Measurements from ENCODE around the gene HSPG2. TPM values are rescaled to one million over a fixed set of nuclear protein-coding genes. Genes with fewer than 3 reads are reported as not detected.

HSPG2 gene
- total and polyA plus RNA-seq, 2 experiments from 2014 or later: 72.4 to 81.2 TPM

- WGBS (ENCODE audit: low lambda C conversion rate, missing lambda C conversion rate): 89% methylated on average over 15 of the region's 15 CpGs
- H3K27ac ChIP-seq: no peak overlapping the region
- H3K36me3 ChIP-seq (replicated peaks; ENCODE audit: insufficient read depth, low read depth): no peaks in the 10 kb centered on the region
- H3K4me3 ChIP-seq: no peak overlapping the region
- H3K9me3 ChIP-seq (ENCODE audit: low read depth): no peaks in the 10 kb centered on the region
- no peaks in the 10 kb centered on the region for H4K20me1 ChIP-seq (ENCODE audit: insufficient read depth, poor library complexity, severe bottlenecking)
- DNase-seq (ENCODE audit: low spot score): no peak
- no peaks in the 10 kb centered on the region for H3K79me2 ChIP-seq
- no peak overlapping the region for H3K4me2 ChIP-seq
- H3K27me3 ChIP-seq: no peaks in the 10 kb centered on the region
- H2AFZ ChIP-seq: no peak overlapping the region
- TF ChIP-seq CTCF (IDR thresholded peaks at IDR 0.05; ENCODE audit: poor library complexity): no peak
- TF ChIP-seq EZH2phosphoT487 (IDR thresholded peaks at IDR 0.05; ENCODE audit: low read depth, severe bottlenecking, unreplicated experiment): no peak
- no peak for TF ChIP-seq EZH2 (IDR thresholded peaks at IDR 0.05; ENCODE audit: borderline replicate concordance)
- no peaks in the 10 kb centered on the region for H3K9me2 ChIP-seq (replicated peaks; ENCODE audit: insufficient read depth)
- H3K4me1 ChIP-seq (ENCODE audit: insufficient read depth): no peaks in the 10 kb centered on the region
Measured at GRCh38 chr1:21966247-21967000, 29.3 kb upstream of the HSPG2 start.

- Histone ChIP-seq H2AFZ (no peak overlapping the region), H3K27me3 (no peaks in the 10 kb centered on the region), H3K4me3 (no peak overlapping the region), H4K20me1 (ENCODE audit: insufficient read depth, poor library complexity, severe bottlenecking) (no peaks in the 10 kb centered on the region), H3K4me2 (no peak overlapping the region), H3K9me3 (ENCODE audit: low read depth) (no peaks in the 10 kb centered on the region), H3K79me2 (no peaks in the 10 kb centered on the region), H3K4me1 (ENCODE audit: insufficient read depth) (no peaks in the 10 kb centered on the region), H3K9me2 (replicated peaks; ENCODE audit: insufficient read depth) (no peaks in the 10 kb centered on the region), H3K36me3 (replicated peaks; ENCODE audit: insufficient read depth, low read depth) (no peaks in the 10 kb centered on the region), H3K27ac (no peak overlapping the region)
- no peak for TF ChIP-seq EZH2phosphoT487 (IDR thresholded peaks at IDR 0.05; ENCODE audit: low read depth, severe bottlenecking, unreplicated experiment)
- no peak for TF ChIP-seq EZH2 (IDR thresholded peaks at IDR 0.05; ENCODE audit: borderline replicate concordance)
- peak; percentile 90 for TF ChIP-seq CTCF (IDR thresholded peaks at IDR 0.05; ENCODE audit: poor library complexity)
- DNase-seq (ENCODE audit: low spot score): peak; percentile 84
- WGBS (ENCODE audit: low lambda C conversion rate, missing lambda C conversion rate): 47% methylated on average over 11 of the region's 11 CpGs
Measured at GRCh38 chr1:21963477-21964217, 26.5 kb upstream of the HSPG2 start.

- Histone ChIP-seq H3K27ac (no peak overlapping the region), H3K4me1 (ENCODE audit: insufficient read depth) (peaks cover 6% of the 10 kb centered on the region), H3K27me3 (no peaks in the 10 kb centered on the region), H3K9me3 (ENCODE audit: low read depth) (no peaks in the 10 kb centered on the region), H3K36me3 (replicated peaks; ENCODE audit: insufficient read depth, low read depth) (no peaks in the 10 kb centered on the region), H3K79me2 (no peaks in the 10 kb centered on the region), H2AFZ (no peak overlapping the region), H3K4me3 (no peak overlapping the region), H3K9me2 (replicated peaks; ENCODE audit: insufficient read depth) (no peaks in the 10 kb centered on the region), H3K4me2 (no peak overlapping the region), H4K20me1 (ENCODE audit: insufficient read depth, poor library complexity, severe bottlenecking) (no peaks in the 10 kb centered on the region)
- TF ChIP-seq EZH2 (IDR thresholded peaks at IDR 0.05; ENCODE audit: borderline replicate concordance) (no peak), EZH2phosphoT487 (IDR thresholded peaks at IDR 0.05; ENCODE audit: low read depth, severe bottlenecking, unreplicated experiment) (no peak), CTCF (IDR thresholded peaks at IDR 0.05; ENCODE audit: poor library complexity) (no peak)
- no peak for DNase-seq (ENCODE audit: low spot score)
- 84% methylated on average over 2 of the region's 2 CpGs for WGBS (ENCODE audit: low lambda C conversion rate, missing lambda C conversion rate)
Measured at GRCh38 chr1:21961799-21962198, 24.7 kb upstream of the HSPG2 start.
